Peyer's patch (tissue), 4 donors: ENCODE measurements around the gene PADI2. TPM values are rescaled to one million over a fixed set of nuclear protein-coding genes. Genes with fewer than 3 reads are reported as not detected.

ENCODE experiments used
- DNase-seq, 3 donors: peaks; one replicate each; pipeline ENCODE4 v3.0.0-alpha.2; 2017 to 2019
- H3K27ac ChIP-seq, 4 donors: fragments of 200-600 bp; sonication (generic); one replicate each; pipeline ENCODE4 v1.5.1; 2016 to 2019
- H3K27me3 ChIP-seq, 2 donors: fragments of 200-600 bp; sonication (generic); one replicate each; pipeline ENCODE4 v1.5.1; 2019
- H3K36me3 ChIP-seq, 3 donors: fragments of 200-600 bp; sonication (generic); one replicate each; pipeline ENCODE4 v1.5.1; 2016 to 2019
- H3K4me1 ChIP-seq, 4 donors: fragments of 200-600 bp; sonication (generic); one replicate each; pipeline ENCODE4 v1.5.1; 2016 to 2019
- H3K4me3 ChIP-seq, 4 donors: fragments of 200-600 bp; sonication (generic); 1 replicate in 3 of 4; 2 replicates in 1 of 4; pipeline ENCODE4 v1.5.1; 2016 to 2019; ENCODE audit warnings: mild to moderate bottlenecking in 1 of 4
- H3K9me3 ChIP-seq, 4 donors: fragments of 200-600 bp; sonication (generic); one replicate each; pipeline ENCODE4 v1.5.1; 2016 to 2019; ENCODE audit warnings: mild to moderate bottlenecking in 1 of 4
- POLR2A ChIP-seq, 2 donors: fragments of 450-650 bp; IDR thresholded peaks; one replicate each; pipeline ENCODE4 v1.5.1; 2017; ENCODE audit warnings: antibody characterized with exemption in 2 of 2, mild to moderate bottlenecking in 2 of 2, moderate library complexity in 2 of 2
- total RNA-seq, 4 donors: library from RNA; depleted of rRNA; stranded (reverse); fragments of >200 nt; gene quantifications; one replicate each; pipeline ENCODE4 v1.1.0, GENCODE V29; 2016
- TF ChIP-seq, protein P1 (sequence below), 6 experiments: fragments of 450-650 bp in 4 of 6; fragments of 200-600 bp in 2 of 6; sonication (generic) in 1 of 6; IDR thresholded peaks; one replicate each; pipeline ENCODE4 v1.5.1; 2017 to 2019; ENCODE audit warnings: antibody characterized with exemption in 6 of 6, mild to moderate bottlenecking in 3 of 6, moderate library complexity in 1 of 6

The PADI2 gene
- total RNA-seq, 4 donors from 2014 or later: 29.7 to 191 (median 57.9) TPM

DNA sequence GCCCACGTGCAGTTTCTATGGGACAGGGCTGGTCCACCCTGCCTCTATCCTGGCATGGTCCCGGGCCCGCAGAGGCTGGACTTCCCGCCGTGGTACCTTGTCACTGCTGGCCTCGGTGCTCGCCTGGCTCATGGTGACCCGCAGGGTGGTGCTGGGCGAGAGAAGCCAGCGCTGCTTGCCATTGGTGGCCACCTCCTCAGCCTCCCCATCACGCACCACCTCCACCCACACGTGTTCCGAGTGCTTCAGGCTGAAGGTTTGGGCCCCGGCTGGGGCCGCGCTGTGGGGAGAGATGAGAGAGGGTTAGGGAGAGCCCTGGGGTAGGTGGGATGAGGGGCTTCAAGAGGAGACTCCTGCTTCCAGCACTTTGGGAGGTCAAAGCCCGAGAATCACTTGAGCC lies 14.5 kb downstream of the PADI2 start:
- Histone ChIP-seq H3K4me1 (peaks cover 0 to 8% (median 0%) of the 10 kb centered on the region in 4 donors), H3K9me3 (no peaks in the 10 kb centered on the region), H3K27ac (no peak overlapping the region), H3K4me3 (no peak overlapping the region), H3K27me3 (no peaks in the 10 kb centered on the region), H3K36me3 (peaks cover 0 to 7% (median 0%) of the 10 kb centered on the region in 3 donors)
- no peak for TF ChIP-seq POLR2A (IDR thresholded peaks at IDR 0.05)
- TF ChIP-seq, protein P1, sequence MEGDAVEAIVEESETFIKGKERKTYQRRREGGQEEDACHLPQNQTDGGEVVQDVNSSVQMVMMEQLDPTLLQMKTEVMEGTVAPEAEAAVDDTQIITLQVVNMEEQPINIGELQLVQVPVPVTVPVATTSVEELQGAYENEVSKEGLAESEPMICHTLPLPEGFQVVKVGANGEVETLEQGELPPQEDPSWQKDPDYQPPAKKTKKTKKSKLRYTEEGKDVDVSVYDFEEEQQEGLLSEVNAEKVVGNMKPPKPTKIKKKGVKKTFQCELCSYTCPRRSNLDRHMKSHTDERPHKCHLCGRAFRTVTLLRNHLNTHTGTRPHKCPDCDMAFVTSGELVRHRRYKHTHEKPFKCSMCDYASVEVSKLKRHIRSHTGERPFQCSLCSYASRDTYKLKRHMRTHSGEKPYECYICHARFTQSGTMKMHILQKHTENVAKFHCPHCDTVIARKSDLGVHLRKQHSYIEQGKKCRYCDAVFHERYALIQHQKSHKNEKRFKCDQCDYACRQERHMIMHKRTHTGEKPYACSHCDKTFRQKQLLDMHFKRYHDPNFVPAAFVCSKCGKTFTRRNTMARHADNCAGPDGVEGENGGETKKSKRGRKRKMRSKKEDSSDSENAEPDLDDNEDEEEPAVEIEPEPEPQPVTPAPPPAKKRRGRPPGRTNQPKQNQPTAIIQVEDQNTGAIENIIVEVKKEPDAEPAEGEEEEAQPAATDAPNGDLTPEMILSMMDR (IDR thresholded peaks at IDR 0.05): no peak
- no peak for DNase-seq

DNA sequence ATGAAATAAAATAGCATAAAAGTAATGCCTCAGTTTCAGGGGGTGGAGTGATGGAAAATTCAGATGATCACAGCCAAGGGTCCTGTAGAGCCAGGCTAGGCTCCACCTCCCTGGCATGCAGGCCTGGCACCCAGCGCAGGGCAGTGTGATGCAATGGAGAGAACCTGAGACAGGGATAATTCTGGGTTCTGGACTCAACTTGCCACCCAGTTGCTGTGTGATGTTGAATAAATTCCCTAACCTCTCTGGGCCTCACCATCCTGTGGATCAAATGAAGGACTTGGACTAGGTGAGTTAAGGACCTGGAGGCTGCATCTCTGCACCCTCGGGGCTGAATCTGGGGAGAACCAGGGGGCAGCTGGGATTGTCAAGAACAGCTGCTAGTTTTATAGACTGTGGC lies 17.0 kb downstream of the PADI2 start:
- no peak for DNase-seq
- no peaks in the 10 kb centered on the region for H3K9me3 ChIP-seq
- H3K36me3 ChIP-seq: peaks cover 0 to 7% (median 0%) of the 10 kb centered on the region in 3 donors
- TF ChIP-seq, protein P1 (IDR thresholded peaks at IDR 0.05): no peak
- TF ChIP-seq POLR2A (IDR thresholded peaks at IDR 0.05): no peak
- H3K4me1 ChIP-seq: no peaks in the 10 kb centered on the region
- no peaks in the 10 kb centered on the region for H3K27me3 ChIP-seq
- H3K27ac ChIP-seq: no peak overlapping the region
- H3K4me3 ChIP-seq: no peak overlapping the region

DNA sequence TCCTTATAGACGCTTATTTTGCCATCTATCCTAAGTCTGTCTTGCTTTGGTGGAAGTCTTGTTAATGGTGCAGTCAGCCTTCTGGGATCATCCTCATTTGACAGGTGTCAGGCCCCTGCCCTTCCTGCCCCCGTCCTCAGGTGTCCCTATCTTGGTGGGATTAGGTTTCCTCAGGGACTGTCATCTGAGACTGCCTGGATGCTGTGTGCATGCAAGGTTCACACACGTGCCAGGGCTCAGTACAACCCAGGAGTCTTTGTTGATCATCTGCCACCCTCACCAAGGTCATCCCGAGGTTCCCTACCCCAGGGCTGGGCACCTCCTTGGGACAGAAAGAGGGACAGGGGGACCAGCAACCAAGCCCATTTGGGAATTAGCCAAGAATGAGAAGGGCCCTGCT lies 18.0 kb downstream of the PADI2 start:
- Histone ChIP-seq H3K9me3 (no peaks in the 10 kb centered on the region), H3K27ac (no peak overlapping the region), H3K4me3 (no peak overlapping the region), H3K27me3 (no peaks in the 10 kb centered on the region), H3K4me1 (no peaks in the 10 kb centered on the region), H3K36me3 (peaks cover 0 to 7% (median 0%) of the 10 kb centered on the region in 3 donors)
- DNase-seq: no peak
- TF ChIP-seq, protein P1 (IDR thresholded peaks at IDR 0.05): no peak
- TF ChIP-seq POLR2A (IDR thresholded peaks at IDR 0.05): no peak

DNA sequence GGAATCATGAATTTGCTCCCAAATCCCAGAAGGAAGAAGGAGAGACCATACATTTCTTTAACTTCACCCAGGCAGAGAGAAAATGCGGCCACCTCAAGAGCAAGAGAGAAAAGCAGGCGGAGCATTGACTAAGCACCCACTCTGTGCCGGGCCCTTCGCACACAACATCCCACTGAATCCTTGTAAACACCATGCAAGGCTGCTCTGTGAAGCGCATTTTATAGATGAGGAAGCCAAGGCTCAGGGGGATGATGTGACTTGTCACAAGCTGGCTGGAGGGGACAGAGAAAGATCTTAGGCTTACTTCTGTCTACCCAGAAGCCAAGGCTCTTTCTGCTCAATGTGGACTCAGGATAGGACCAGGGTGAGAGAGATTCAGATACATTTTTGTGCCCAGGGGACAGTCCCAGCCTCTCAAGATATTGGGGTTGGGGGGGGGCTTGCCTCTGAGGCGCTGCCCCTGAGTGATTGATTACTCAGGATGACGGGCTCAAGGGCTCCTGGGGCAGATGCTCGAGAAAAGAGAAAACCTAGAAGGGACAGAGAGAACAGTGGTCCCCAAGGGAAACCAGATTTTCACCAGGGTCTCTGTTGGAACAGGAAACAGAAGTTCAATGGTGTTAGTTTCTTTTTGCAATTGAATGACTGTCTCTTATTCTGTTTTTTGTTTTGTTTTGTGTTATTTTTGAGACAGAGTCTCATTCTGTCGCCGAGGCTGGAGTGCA lies 19.5 kb downstream of the PADI2 start:
- H3K4me1 ChIP-seq: no peaks in the 10 kb centered on the region
- TF ChIP-seq POLR2A (IDR thresholded peaks at IDR 0.05): no peak
- TF ChIP-seq, protein P1 (IDR thresholded peaks at IDR 0.05): no peak
- H3K36me3 ChIP-seq: peaks cover 0 to 7% (median 0%) of the 10 kb centered on the region in 3 donors
- H3K4me3 ChIP-seq: no peak overlapping the region
- H3K27me3 ChIP-seq: no peaks in the 10 kb centered on the region
- no peak for DNase-seq
- no peak overlapping the region for H3K27ac ChIP-seq
- no peaks in the 10 kb centered on the region for H3K9me3 ChIP-seq

DNA sequence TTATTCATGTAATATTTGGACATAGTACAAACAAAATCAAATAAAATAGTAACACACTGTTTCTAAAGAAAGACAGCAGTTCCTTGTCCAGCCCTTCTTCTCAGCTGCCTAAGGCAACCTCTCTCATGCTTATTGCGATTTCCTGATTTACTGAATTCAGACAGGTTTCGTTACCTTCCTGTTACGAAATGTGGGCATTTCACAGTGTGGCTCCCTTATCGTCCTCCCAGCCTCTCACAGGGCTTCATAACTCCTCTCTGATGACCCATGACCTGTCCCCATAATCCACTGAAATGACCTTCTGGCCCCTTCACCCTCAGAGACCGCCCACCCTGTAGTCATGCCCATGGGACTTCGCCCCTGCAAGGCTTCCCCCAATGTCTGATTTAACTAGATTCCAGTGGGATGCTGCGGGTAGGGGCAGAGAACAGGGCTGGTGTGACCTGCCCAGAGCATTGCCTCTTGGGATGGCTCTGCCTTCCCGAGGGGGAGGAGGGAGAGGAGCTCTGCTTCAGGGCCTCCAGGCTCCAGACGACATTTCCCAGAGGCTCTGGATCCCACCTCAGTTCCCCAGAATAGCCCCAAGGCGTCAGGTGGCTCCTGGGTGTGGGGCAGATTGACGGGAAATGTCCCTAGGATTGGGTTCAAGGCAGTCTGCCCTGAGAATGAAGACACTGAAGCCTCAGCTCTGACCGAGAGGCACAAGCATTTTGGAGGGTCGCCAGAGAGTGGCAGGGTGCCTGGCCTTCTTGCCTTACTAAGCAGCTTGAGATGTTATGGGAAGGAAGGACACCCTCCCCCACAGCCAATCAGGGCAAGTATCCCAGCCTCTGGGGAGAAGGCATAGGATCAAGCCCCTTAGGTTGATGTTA lies 20.6 kb downstream of the PADI2 start:
- Histone ChIP-seq H3K4me3 (no peak overlapping the region), H3K9me3 (no peaks in the 10 kb centered on the region), H3K4me1 (no peaks in the 10 kb centered on the region), H3K27me3 (no peaks in the 10 kb centered on the region), H3K27ac (peak overlapping the region in 1 of 4 donors; percentile 65), H3K36me3 (peaks cover 0 to 7% (median 0%) of the 10 kb centered on the region in 3 donors)
- no peak for TF ChIP-seq POLR2A (IDR thresholded peaks at IDR 0.05)
- TF ChIP-seq, protein P1 (IDR thresholded peaks at IDR 0.05): no peak
- DNase-seq: no peak
